Measurements from ENCODE around the gene DMAC2. TPM values are rescaled to one million over a fixed set of nuclear protein-coding genes. Genes with fewer than 3 reads are reported as not detected.

Gene DMAC2
- total RNA-seq, 1 donor from 2014 or later: 60.3 TPM

DNA sequence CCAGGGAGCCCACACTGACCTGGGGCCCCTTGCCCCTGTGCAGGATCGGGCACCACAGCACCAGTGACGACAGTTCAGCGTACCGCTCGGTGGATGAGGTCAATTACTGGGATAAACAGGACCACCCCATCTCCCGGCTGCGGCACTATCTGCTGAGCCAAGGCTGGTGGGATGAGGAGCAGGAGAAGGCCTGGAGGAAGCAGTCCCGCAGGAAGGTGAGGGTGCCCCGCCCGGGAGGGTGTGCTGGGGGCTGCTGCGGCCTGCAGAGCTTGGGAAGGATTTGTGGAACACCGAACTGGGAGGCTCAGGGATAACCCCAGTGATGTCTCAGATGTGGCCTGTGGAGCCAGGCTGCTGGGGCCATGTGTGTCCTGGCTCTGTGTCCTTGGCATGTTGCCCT lies 16.8 kb downstream of the DMAC2 start:
- H3K27me3 Mint-ChIP-seq (ENCODE audit: low read depth, unreplicated experiment): no peaks in the 10 kb centered on the region
- H3K79me2 ChIP-seq (ENCODE audit: insufficient read depth, low read length): no peaks in the 10 kb centered on the region
- no peak overlapping the region for H3K4me2 ChIP-seq (ENCODE audit: low read length)
- peaks cover 23% of the 10 kb centered on the region for H3K36me3 Mint-ChIP-seq (ENCODE audit: low read depth, unreplicated experiment)
- H3K4me1 ChIP-seq (ENCODE audit: insufficient read depth, low read length): peaks cover 7% of the 10 kb centered on the region
- peaks cover 4% of the 10 kb centered on the region for H3K36me3 ChIP-seq (ENCODE audit: insufficient read depth, low read length)
- no peak overlapping the region for H3K4me3 ChIP-seq (ENCODE audit: insufficient read depth, low read depth, low read length)
- no peak for DNase-seq (ENCODE audit: low read depth)
- no peaks in the 10 kb centered on the region for H3K9me3 ChIP-seq (ENCODE audit: insufficient read depth, low read depth, low read length)
- no peak for TF ChIP-seq EZH2 (IDR thresholded peaks at IDR 0.05; ENCODE audit: insufficient read depth, low read length)
- TF ChIP-seq, protein P1, sequence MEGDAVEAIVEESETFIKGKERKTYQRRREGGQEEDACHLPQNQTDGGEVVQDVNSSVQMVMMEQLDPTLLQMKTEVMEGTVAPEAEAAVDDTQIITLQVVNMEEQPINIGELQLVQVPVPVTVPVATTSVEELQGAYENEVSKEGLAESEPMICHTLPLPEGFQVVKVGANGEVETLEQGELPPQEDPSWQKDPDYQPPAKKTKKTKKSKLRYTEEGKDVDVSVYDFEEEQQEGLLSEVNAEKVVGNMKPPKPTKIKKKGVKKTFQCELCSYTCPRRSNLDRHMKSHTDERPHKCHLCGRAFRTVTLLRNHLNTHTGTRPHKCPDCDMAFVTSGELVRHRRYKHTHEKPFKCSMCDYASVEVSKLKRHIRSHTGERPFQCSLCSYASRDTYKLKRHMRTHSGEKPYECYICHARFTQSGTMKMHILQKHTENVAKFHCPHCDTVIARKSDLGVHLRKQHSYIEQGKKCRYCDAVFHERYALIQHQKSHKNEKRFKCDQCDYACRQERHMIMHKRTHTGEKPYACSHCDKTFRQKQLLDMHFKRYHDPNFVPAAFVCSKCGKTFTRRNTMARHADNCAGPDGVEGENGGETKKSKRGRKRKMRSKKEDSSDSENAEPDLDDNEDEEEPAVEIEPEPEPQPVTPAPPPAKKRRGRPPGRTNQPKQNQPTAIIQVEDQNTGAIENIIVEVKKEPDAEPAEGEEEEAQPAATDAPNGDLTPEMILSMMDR (IDR thresholded peaks at IDR 0.05; ENCODE audit: insufficient read depth, low read depth, low read length): no peak
- H3K4me3 Mint-ChIP-seq (ENCODE audit: unreplicated experiment): no peak overlapping the region
- H3K27ac ChIP-seq (ENCODE audit: low read depth, low read length): no peak overlapping the region
- no peak overlapping the region for H2AFZ ChIP-seq (ENCODE audit: low read depth, low read length)
- no peak for FAIRE-seq
- no peaks in the 10 kb centered on the region for H4K20me1 ChIP-seq (ENCODE audit: insufficient read depth, low read length)
- H3K27me3 ChIP-seq (ENCODE audit: insufficient read depth, low read length): no peaks in the 10 kb centered on the region
- peaks cover 7% of the 10 kb centered on the region for H3K4me1 Mint-ChIP-seq (ENCODE audit: low read depth, unreplicated experiment)
- H3K27ac Mint-ChIP-seq (ENCODE audit: unreplicated experiment): no peak overlapping the region
- no peak overlapping the region for H3K9ac ChIP-seq (ENCODE audit: low read length)
- no peaks in the 10 kb centered on the region for H3K9me3 Mint-ChIP-seq (ENCODE audit: unreplicated experiment)

DNA sequence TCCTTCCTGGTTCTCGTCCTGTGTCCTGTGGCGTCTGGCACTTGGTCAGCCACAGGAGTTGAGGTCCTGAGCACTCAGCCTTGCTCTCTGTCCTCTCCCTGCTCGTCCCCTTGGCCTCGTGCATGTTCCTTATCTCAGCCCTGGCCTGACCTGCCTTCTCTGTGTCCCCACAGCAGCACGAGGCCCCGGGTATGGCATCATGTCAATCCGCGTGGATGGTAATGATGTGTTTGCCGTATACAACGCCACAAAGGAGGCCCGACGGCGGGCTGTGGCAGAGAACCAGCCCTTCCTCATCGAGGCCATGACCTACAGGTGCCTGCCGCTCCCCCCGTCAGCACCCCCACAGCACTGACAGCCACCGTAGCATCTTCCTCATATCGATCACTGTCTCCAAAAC lies 17.3 kb downstream of the DMAC2 start:
- Mint-ChIP-seq H3K4me3 (ENCODE audit: unreplicated experiment) (no peak overlapping the region), H3K9me3 (ENCODE audit: unreplicated experiment) (no peaks in the 10 kb centered on the region), H3K27me3 (ENCODE audit: low read depth, unreplicated experiment) (no peaks in the 10 kb centered on the region), H3K27ac (ENCODE audit: unreplicated experiment) (no peak overlapping the region), H3K36me3 (ENCODE audit: low read depth, unreplicated experiment) (peaks cover 23% of the 10 kb centered on the region), H3K4me1 (ENCODE audit: low read depth, unreplicated experiment) (peaks cover 3% of the 10 kb centered on the region)
- no peaks in the 10 kb centered on the region for H3K9me3 ChIP-seq (ENCODE audit: insufficient read depth, low read depth, low read length)
- no peak overlapping the region for H3K27ac ChIP-seq (ENCODE audit: low read depth, low read length)
- no peak for FAIRE-seq
- H3K79me2 ChIP-seq (ENCODE audit: insufficient read depth, low read length): no peaks in the 10 kb centered on the region
- H3K9ac ChIP-seq (ENCODE audit: low read length): no peak overlapping the region
- peaks cover 4% of the 10 kb centered on the region for H3K36me3 ChIP-seq (ENCODE audit: insufficient read depth, low read length)
- no peaks in the 10 kb centered on the region for H3K27me3 ChIP-seq (ENCODE audit: insufficient read depth, low read length)
- H3K4me2 ChIP-seq (ENCODE audit: low read length): no peak overlapping the region
- no peak overlapping the region for H3K4me3 ChIP-seq (ENCODE audit: insufficient read depth, low read depth, low read length)
- H3K4me1 ChIP-seq (ENCODE audit: insufficient read depth, low read length): peaks cover 4% of the 10 kb centered on the region
- TF ChIP-seq, protein P1 (IDR thresholded peaks at IDR 0.05; ENCODE audit: insufficient read depth, low read depth, low read length): no peak
- TF ChIP-seq EZH2 (IDR thresholded peaks at IDR 0.05; ENCODE audit: insufficient read depth, low read length): no peak
- no peak for DNase-seq (ENCODE audit: low read depth)
- no peak overlapping the region for H2AFZ ChIP-seq (ENCODE audit: low read depth, low read length)
- no peaks in the 10 kb centered on the region for H4K20me1 ChIP-seq (ENCODE audit: insufficient read depth, low read length)

DNA sequence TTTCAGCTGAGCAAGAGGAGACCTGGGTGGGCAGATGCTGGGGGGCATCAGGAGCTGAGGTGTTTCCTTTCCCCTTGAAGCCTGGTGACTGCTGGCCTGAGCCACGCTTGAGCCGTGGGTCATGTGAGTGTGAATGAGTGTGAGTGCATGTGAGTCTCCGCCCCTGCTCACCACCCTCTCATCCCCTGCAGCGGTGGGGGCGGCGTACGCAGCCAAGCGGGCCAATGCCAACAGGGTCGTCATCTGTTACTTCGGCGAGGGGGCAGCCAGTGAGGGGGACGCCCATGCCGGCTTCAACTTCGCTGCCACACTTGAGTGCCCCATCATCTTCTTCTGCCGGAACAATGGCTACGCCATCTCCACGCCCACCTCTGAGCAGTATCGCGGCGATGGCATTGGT lies 17.7 kb downstream of the DMAC2 start:
- DNase-seq (ENCODE audit: low read depth): no peak
- Histone ChIP-seq H3K36me3 (ENCODE audit: insufficient read depth, low read length) (peaks cover 4% of the 10 kb centered on the region), H3K27ac (ENCODE audit: low read depth, low read length) (no peak overlapping the region), H3K9me3 (ENCODE audit: insufficient read depth, low read depth, low read length) (no peaks in the 10 kb centered on the region), H3K4me3 (ENCODE audit: insufficient read depth, low read depth, low read length) (no peak overlapping the region), H3K27me3 (ENCODE audit: insufficient read depth, low read length) (no peaks in the 10 kb centered on the region), H2AFZ (ENCODE audit: low read depth, low read length) (no peak overlapping the region), H3K4me2 (ENCODE audit: low read length) (no peak overlapping the region), H3K4me1 (ENCODE audit: insufficient read depth, low read length) (peaks cover 2% of the 10 kb centered on the region), H3K79me2 (ENCODE audit: insufficient read depth, low read length) (no peaks in the 10 kb centered on the region), H4K20me1 (ENCODE audit: insufficient read depth, low read length) (no peaks in the 10 kb centered on the region), H3K9ac (ENCODE audit: low read length) (no peak overlapping the region)
- FAIRE-seq: no peak
- no peaks in the 10 kb centered on the region for H3K9me3 Mint-ChIP-seq (ENCODE audit: unreplicated experiment)
- H3K27me3 Mint-ChIP-seq (ENCODE audit: low read depth, unreplicated experiment): no peaks in the 10 kb centered on the region
- H3K27ac Mint-ChIP-seq (ENCODE audit: unreplicated experiment): no peak overlapping the region
- peaks cover 2% of the 10 kb centered on the region for H3K4me1 Mint-ChIP-seq (ENCODE audit: low read depth, unreplicated experiment)
- no peak overlapping the region for H3K4me3 Mint-ChIP-seq (ENCODE audit: unreplicated experiment)
- TF ChIP-seq EZH2 (IDR thresholded peaks at IDR 0.05; ENCODE audit: insufficient read depth, low read length): no peak
- TF ChIP-seq, protein P1 (IDR thresholded peaks at IDR 0.05; ENCODE audit: insufficient read depth, low read depth, low read length): no peak
- H3K36me3 Mint-ChIP-seq (ENCODE audit: low read depth, unreplicated experiment): peaks cover 24% of the 10 kb centered on the region
